Nephron progenitor cell (in vitro differentiated cells): ENCODE results near the gene ZNF398.
"Not testable (repeated sequence)": the region's sequence is repeated elsewhere in the genome, so short reads cannot be mapped to it uniquely, and the experiment has no call there.

Source experiments
- DNase-seq: peaks from one replicate; pipeline ENCODE4 v3.0.0; 2021
- H3K27ac Mint-ChIP-seq: 2 replicates; pipeline ENCODE4 v1.8.0; 2021; ENCODE audit warnings: mild to moderate bottlenecking, moderate library complexity, mixed read lengths
- H3K27me3 Mint-ChIP-seq: 2 replicates; pipeline ENCODE4 v1.8.0; 2021; ENCODE audit warnings: mild to moderate bottlenecking, low read depth, mixed read lengths; ENCODE audit not compliant: poor library complexity
- H3K36me3 Mint-ChIP-seq: 2 replicates; pipeline ENCODE4 v1.8.0; 2021; ENCODE audit warnings: low read depth, mixed read lengths
- H3K4me1 Mint-ChIP-seq: 2 replicates; pipeline ENCODE4 v1.8.0; 2021; ENCODE audit warnings: mixed read lengths
- H3K4me3 Mint-ChIP-seq: 2 replicates; pipeline ENCODE4 v1.8.0; 2021; ENCODE audit warnings: mild to moderate bottlenecking, moderate library complexity, mixed read lengths
- H3K9me3 Mint-ChIP-seq: 2 replicates; pipeline ENCODE4 v1.8.0; 2021; ENCODE audit warnings: mild to moderate bottlenecking, moderate library complexity, mixed read lengths
- TF ChIP-seq, protein P1 (sequence below): fragments of 200-600 bp; sonication (generic); IDR thresholded peaks from 2 replicates; pipeline ENCODE4 v1.5.0; 2021; ENCODE audit warnings: antibody characterized with exemption

The ZNF398 gene

DNA sequence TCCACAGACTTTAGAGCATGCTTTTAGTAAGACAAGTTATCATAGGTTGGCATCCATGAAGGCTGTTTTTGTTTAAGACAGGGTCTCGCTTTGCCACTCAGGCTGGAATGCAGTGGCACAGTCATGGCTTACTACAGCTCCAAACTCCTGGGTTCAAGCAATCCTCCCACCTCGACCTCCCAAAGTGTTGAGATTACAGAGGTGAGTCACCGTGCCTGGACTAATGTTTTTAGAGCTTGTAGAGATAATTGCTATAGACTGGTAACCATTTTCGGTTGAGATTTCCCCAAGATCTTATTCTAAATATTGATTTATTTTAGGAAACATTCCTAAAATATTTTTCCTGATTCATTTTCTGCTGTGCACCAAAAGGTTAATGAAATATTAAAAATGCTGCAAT lies 5.4 kb upstream of the ZNF398 start:
- no peak overlapping the region for H3K27ac Mint-ChIP-seq

DNA sequence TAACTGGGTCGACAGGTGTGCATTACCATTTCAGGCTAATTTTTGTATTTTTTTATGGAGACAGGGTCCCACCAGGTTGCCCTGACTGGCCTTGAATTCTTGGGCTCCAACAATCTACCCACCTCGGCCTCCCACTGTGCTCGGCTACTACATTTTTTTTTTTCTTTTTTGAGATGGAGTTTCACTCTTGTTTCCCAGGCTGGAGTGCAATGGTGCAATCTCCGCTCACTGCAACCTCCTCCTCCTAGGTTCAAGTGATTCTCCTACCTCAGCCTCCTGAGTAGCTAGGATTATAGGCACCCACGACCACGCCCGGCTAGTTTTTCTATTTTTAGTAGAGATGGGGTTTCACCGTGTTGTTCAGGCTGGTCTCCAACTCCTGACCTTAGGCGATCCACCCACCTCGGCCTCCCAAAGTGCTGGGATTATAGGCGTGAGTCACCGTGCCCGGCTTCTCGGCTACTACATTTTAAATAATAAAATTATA lies 2.8 kb upstream of the ZNF398 start:
- not testable (repeated sequence) for H3K27ac Mint-ChIP-seq, H3K4me3 Mint-ChIP-seq, H3K36me3 Mint-ChIP-seq, H3K27me3 Mint-ChIP-seq, H3K9me3 Mint-ChIP-seq, DNase-seq
- peaks cover 25% of the 10 kb centered on the region for H3K4me1 Mint-ChIP-seq

More for the DNA sequence above, 5.4 kb upstream of the ZNF398 start:
- no peak overlapping the region for H3K4me3 Mint-ChIP-seq
- DNase-seq: no peak
- peaks cover 13% of the 10 kb centered on the region for H3K4me1 Mint-ChIP-seq
- peaks cover 3% of the 10 kb centered on the region for H3K9me3 Mint-ChIP-seq
- TF ChIP-seq, protein P1, sequence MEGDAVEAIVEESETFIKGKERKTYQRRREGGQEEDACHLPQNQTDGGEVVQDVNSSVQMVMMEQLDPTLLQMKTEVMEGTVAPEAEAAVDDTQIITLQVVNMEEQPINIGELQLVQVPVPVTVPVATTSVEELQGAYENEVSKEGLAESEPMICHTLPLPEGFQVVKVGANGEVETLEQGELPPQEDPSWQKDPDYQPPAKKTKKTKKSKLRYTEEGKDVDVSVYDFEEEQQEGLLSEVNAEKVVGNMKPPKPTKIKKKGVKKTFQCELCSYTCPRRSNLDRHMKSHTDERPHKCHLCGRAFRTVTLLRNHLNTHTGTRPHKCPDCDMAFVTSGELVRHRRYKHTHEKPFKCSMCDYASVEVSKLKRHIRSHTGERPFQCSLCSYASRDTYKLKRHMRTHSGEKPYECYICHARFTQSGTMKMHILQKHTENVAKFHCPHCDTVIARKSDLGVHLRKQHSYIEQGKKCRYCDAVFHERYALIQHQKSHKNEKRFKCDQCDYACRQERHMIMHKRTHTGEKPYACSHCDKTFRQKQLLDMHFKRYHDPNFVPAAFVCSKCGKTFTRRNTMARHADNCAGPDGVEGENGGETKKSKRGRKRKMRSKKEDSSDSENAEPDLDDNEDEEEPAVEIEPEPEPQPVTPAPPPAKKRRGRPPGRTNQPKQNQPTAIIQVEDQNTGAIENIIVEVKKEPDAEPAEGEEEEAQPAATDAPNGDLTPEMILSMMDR: no peak
- H3K27me3 Mint-ChIP-seq: no peaks in the 10 kb centered on the region
- peaks cover 6% of the 10 kb centered on the region for H3K36me3 Mint-ChIP-seq

DNA sequence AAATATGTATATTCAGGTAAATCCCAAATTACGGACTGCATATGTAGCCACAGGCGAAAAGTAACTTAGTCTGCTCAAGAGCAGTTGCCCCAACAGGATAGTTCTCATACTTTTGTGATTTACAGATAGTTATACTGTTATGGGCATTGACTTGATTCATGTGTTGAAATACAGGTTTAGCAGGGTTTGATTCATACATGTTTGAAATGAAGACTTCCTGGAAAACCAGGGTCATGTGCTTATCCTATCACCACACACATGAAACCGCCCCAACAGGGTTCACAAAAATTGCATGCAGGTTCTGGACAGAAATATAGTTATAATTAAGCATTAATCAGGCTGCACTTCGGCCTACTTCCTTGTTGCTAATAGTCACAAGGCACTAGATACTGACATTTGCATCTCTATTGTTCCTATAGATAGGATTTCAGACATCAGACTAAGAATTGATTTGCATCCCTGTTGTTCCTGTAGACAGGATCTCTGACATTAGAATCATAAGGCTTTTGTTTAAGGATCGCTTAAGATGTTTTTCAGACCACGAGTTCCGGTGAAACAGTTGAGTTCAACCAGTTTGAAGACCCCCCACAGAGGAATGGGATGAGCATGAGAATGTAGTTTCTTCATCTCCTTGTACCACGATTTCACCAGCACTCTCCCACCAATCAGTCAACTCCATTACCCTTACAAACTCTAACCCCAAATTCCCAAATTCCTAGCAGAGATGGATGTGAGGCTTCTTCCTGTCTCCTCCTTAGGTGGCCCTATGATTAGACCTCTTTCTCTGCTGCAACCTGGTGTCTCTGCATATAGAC lies 2.0 kb upstream of the ZNF398 start:
- no peak overlapping the region for H3K4me3 Mint-ChIP-seq
- peaks cover 30% of the 10 kb centered on the region for H3K4me1 Mint-ChIP-seq
- H3K27ac Mint-ChIP-seq: no peak overlapping the region
- H3K27me3 Mint-ChIP-seq: no peaks in the 10 kb centered on the region
- no peaks in the 10 kb centered on the region for H3K9me3 Mint-ChIP-seq
- peaks cover 9% of the 10 kb centered on the region for H3K36me3 Mint-ChIP-seq
- DNase-seq: no peak
- TF ChIP-seq, protein P1: no peak

DNA sequence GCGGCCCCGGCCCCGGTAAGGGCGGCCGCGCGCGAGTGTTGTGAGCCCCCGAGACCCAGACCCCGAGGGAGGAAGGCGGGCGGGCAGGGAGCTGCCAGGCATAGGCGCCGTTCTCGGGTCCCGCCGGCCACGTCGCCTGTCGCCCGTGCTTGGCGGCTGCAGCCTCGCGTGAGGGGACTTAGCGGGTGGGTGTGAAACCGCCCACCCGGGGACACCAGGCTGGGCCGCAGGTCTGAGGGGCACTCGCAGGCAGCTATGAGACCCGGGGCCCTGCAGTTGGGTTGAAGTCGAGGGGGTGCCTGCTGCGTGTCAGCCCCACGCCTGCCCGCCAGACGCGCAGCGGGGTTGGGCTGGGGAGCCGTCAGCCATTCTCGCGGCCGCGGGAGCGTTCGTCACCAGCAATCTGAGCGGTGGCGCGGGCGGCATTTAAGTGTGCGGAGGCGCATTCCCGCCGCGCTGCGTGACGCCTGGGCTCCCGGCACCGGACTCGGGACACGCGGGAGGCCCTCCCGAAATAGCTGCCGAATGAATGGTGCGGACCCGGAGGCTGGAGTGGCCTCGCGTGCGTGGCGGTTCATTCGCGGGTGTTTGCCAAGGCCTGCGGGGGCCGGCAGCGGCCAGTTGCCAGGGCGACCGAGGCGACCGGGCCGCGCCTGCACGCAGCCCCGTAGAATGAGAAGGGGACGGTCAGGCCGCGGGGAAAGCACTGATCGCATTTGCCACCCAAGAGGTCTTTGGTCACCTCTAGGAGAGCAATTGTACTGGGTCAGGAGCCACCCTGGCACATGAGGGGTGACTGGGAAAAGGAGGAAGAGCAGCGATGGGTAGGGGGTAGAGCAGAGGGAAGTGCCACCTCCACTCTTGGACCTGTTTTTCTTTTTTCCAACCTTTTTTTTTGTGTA lies 750 bp downstream of the ZNF398 start:
- Mint-ChIP-seq H3K4me3 (peak overlapping the region; percentile 89), H3K9me3 (no peaks in the 10 kb centered on the region), H3K36me3 (peaks cover 15% of the 10 kb centered on the region), H3K4me1 (peaks cover 36% of the 10 kb centered on the region), H3K27me3 (no peaks in the 10 kb centered on the region), H3K27ac (peak overlapping the region; percentile 77)
- DNase-seq: peak; percentile 72
- TF ChIP-seq, protein P1: no peak

DNA sequence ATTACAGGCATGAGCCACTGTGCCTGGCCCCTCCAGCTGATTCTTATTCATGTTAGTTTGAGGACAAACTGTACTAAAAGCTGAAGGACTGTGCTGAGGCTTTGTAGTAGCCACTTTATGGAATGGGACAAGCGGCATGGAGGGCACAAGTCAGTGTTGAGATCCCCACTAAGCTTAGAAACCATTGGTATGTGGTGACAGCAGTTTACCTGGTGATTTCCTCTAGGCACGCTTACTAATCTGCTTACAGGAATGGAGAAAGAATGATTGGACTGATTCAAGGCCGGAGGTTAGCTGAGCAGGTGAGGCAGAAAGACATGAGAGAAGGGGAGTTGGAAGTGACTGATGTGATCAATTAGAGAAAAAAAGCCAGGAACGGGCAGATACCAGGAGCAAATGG lies 3.7 kb downstream of the ZNF398 start:
- peak overlapping the region; percentile 0 for H3K27ac Mint-ChIP-seq
- no peak overlapping the region for H3K4me3 Mint-ChIP-seq
- peaks cover 41% of the 10 kb centered on the region for H3K36me3 Mint-ChIP-seq
- TF ChIP-seq, protein P1: no peak
- no peaks in the 10 kb centered on the region for H3K27me3 Mint-ChIP-seq
- DNase-seq: no peak
- H3K9me3 Mint-ChIP-seq: peaks cover 6% of the 10 kb centered on the region
- peaks cover 38% of the 10 kb centered on the region for H3K4me1 Mint-ChIP-seq

DNA sequence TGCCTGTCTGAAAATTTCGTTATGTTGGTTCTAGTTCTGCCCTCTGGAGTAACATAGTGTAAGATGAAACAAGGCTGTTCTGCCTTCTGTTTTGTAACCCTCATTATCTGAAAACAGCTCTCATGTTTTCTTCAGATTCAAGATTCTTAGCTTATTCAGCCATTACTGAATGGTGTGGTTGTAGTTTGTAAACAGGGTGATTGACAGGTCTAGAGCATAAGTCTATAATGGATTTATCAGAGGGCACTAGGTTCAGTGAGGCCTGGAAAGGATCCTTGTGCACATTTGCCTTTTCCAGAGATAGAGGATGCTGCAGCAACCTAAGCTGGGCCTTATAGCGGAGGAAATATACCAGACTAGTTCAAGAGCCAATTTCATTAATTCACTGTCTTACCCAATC lies 6.1 kb downstream of the ZNF398 start:
- TF ChIP-seq, protein P1: no peak
- peaks cover 59% of the 10 kb centered on the region for H3K36me3 Mint-ChIP-seq
- H3K27me3 Mint-ChIP-seq: peaks cover 2% of the 10 kb centered on the region
- H3K27ac Mint-ChIP-seq: peak overlapping the region; percentile 12
- H3K4me1 Mint-ChIP-seq: peaks cover 26% of the 10 kb centered on the region
- H3K9me3 Mint-ChIP-seq: peaks cover 12% of the 10 kb centered on the region
- no peak for DNase-seq
- no peak overlapping the region for H3K4me3 Mint-ChIP-seq
